Left ventricle myocardium inferior (tissue), 1 donor: ENCODE results near the gene RPSA. TPM values are rescaled to one million over a fixed set of nuclear protein-coding genes. Genes with fewer than 3 reads are reported as not detected.

Experiments used
- DNase-seq: peaks from one replicate; pipeline ENCODE4 v3.0.0-alpha.2; 2020
- H3K27ac ChIP-seq: fragments of 200-600 bp; replicated peaks from 2 replicates; pipeline ENCODE4 v1.8.0; 2021
- H3K27me3 ChIP-seq: fragments of 200-600 bp; 2 replicates; pipeline ENCODE4 v1.8.0; 2021; ENCODE audit warnings: low read depth
- H3K36me3 ChIP-seq: fragments of 200-600 bp; 2 replicates; pipeline ENCODE4 v1.8.0; 2021
- H3K4me1 ChIP-seq: fragments of 200-600 bp; 2 replicates; pipeline ENCODE4 v1.8.0; 2021
- H3K4me3 ChIP-seq: fragments of 200-600 bp; 2 replicates; pipeline ENCODE4 v1.8.0; 2021; ENCODE audit warnings: mild to moderate bottlenecking, moderate library complexity
- H3K9me3 ChIP-seq: fragments of 200-600 bp; replicated peaks from 2 replicates; pipeline ENCODE4 v1.8.0; 2021
- CTCF ChIP-seq: fragments of 200-600 bp; IDR thresholded peaks from 2 replicates; pipeline ENCODE4 v1.8.0; 2021; ENCODE audit warnings: antibody characterized with exemption, mild to moderate bottlenecking, borderline replicate concordance
- intact Hi-C: fragments of 100-400 bp; cut with micrococcal nuclease; formaldehyde crosslinking; loops from one replicate; pipeline ENCODE4 v1.11.0; 2022
- total RNA-seq: library from RNA; stranded (reverse); fragmentation: NEBNext Ultra II Directional; extraction: Animal tissue kit (Norgen Biotek cat#: 25700); gene quantifications from one replicate; pipeline ENCODE4 v1.2.1, GENCODE V29; 2021
- donor health status: DM: no; HTN: yes; CAD: no; lungs with severe emphysema.

RPSA gene
- total RNA-seq, 1 donor from 2014 or later, result 404 TPM

- peak; percentile 40 for DNase-seq
- no peaks in the 10 kb centered on the region for H3K36me3 ChIP-seq
- H3K4me1 ChIP-seq, result peaks cover 23% of the 10 kb centered on the region
- H3K27ac ChIP-seq, result peak overlapping the region; percentile 84
- intact Hi-C loops, result no loop called here
- no peaks in the 10 kb centered on the region for H3K9me3 ChIP-seq
- H3K27me3 ChIP-seq, result no peaks in the 10 kb centered on the region
- H3K4me3 ChIP-seq, result peak overlapping the region; percentile 23
- TF ChIP-seq CTCF, result no peak
Measured at GRCh38 chr3:39428745-39429201, 22.3 kb downstream of the RPSA start.

GRCh38 chr3:39429466-39429865 is 22.9 kb downstream of the RPSA start:
- intact Hi-C loops, result no loop called here
- Histone ChIP-seq H3K27me3 (no peaks in the 10 kb centered on the region), H3K9me3 (no peaks in the 10 kb centered on the region), H3K36me3 (no peaks in the 10 kb centered on the region), H3K27ac (peak overlapping the region; percentile 84), H3K4me1 (peaks cover 25% of the 10 kb centered on the region), H3K4me3 (no peak overlapping the region)
- DNase-seq, result no peak
- no peak for TF ChIP-seq CTCF

GRCh38 chr3:39432342-39432741 is 25.8 kb downstream of the RPSA start:
- Histone ChIP-seq H3K9me3 (no peaks in the 10 kb centered on the region), H3K36me3 (no peaks in the 10 kb centered on the region), H3K4me3 (no peak overlapping the region), H3K27ac (no peak overlapping the region), H3K27me3 (no peaks in the 10 kb centered on the region), H3K4me1 (peaks cover 25% of the 10 kb centered on the region)
- TF ChIP-seq CTCF, result no peak
- no peak for DNase-seq
- intact Hi-C loops, result no loop called here

GRCh38 chr3:39433642-39434041 is 27.1 kb downstream of the RPSA start:
- intact Hi-C loops, result no loop called here
- no peak for DNase-seq
- no peak for TF ChIP-seq CTCF
- Histone ChIP-seq H3K27me3 (no peaks in the 10 kb centered on the region), H3K27ac (peak overlapping the region; percentile 73), H3K4me3 (peak overlapping the region; percentile 1), H3K36me3 (no peaks in the 10 kb centered on the region), H3K4me1 (peaks cover 20% of the 10 kb centered on the region), H3K9me3 (no peaks in the 10 kb centered on the region)

GRCh38 chr3:39434574-39434973 is 28.1 kb downstream of the RPSA start:
- H3K4me3 ChIP-seq, result no peak overlapping the region
- peaks cover 13% of the 10 kb centered on the region for H3K4me1 ChIP-seq
- no peaks in the 10 kb centered on the region for H3K36me3 ChIP-seq
- no peaks in the 10 kb centered on the region for H3K27me3 ChIP-seq
- intact Hi-C loops, result no loop called here
- H3K27ac ChIP-seq, result no peak overlapping the region
- DNase-seq, result no peak
- no peak for TF ChIP-seq CTCF
- H3K9me3 ChIP-seq, result no peaks in the 10 kb centered on the region
